ENCODE measurements around the gene PFKFB3. TPM values are rescaled to one million over a fixed set of nuclear protein-coding genes. Genes with fewer than 3 reads are reported as not detected.

The PFKFB3 gene
- total RNA-seq, 2 experiments from 2014 or later, result 133 to 183 TPM

DNA sequence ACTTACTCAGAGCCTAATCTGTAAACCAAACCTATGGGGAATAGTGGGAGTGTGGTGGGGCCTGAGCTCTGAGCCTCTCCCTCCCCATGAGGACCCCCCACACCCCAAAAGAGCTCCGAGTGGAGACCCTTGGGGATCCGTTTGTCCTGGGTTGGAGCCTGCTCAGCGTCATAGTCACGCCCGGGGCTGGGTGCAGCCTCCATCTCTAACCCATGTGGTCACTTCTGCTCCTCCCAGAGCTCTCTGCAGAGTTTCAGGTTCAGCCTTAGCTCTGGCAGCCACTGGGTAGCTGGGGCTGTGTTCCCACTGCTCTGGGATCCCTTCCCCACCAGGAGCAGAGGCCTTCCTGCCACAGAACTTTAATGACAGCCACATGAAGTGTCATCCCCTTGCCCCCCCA is 25.9 kb downstream of the PFKFB3 start:
- H3K4me3 Mint-ChIP-seq, result no peak overlapping the region
- no peak overlapping the region for H3K27ac Mint-ChIP-seq
- ATAC-seq, result no peak
- H3K4me1 Mint-ChIP-seq, result no peaks in the 10 kb centered on the region
- intact Hi-C loops (cut with DNase I, micrococcal nuclease), result no loop called here
- CTCF ChIA-PET, result interaction anchor here (1.2 kb wide), 1 partner anchor 173 kb away, joined by 3 read pairs; no protein-coding TSS in a partner anchor
- POLR2A ChIA-PET, result no interaction called here
- no peaks in the 10 kb centered on the region for H3K9me3 Mint-ChIP-seq (ENCODE audit: low read depth)
- H3K36me3 Mint-ChIP-seq (ENCODE audit: low read depth), result peaks cover 77% of the 10 kb centered on the region
- H3K27me3 Mint-ChIP-seq, result no peaks in the 10 kb centered on the region
- DNase-seq, result no peak

DNA sequence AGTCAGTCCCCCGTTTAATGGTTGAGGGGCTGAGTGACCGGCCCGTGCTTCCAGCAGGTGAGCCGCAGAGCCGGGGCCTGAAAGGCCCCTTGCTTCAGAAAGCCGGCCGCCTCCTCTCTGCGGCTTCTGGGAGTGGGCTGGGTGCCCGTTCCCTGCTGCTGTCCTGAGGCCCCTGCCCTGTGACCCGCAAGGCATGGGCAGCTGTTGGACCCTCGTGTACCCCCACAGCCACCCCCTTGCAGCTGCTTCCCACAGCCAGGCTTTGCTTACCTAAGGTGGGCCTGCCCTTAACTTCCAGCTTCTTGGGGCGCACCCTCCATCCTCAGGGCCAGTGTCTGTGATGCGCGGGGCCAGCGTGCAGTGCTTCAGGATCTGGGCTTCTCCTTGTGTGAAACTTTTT is 26.6 kb downstream of the PFKFB3 start:
- POLR2A ChIA-PET, result no interaction called here
- no peak overlapping the region for H3K27ac Mint-ChIP-seq
- intact Hi-C loops (cut with DNase I, micrococcal nuclease), result no loop called here

DNA sequence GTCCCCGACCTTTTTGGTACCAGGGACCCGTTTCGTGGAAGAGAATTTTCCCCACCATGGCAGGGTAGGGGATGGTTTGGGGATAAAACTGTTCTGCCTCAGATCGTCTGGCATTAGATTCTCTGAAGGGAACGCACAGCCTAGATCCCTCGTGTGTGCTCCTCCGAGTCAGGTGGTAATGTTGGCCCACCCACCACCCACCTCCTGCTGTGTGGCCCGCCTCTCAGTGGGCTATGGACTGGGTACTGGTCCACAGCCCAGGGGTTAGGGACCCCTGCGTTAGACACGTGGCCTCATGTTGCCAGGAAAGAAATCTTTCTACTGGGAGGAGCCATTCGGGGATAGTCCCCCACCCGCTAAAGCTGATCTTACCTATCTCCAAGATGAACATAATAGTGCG is 27.0 kb downstream of the PFKFB3 start:
- intact Hi-C loops (cut with DNase I, micrococcal nuclease), result loop anchor here (10.0 kb wide), 1 partner anchor 175 kb away; no protein-coding TSS in a partner anchor
- Mint-ChIP-seq H3K27me3 (no peaks in the 10 kb centered on the region), H3K4me1 (no peaks in the 10 kb centered on the region), H3K27ac (no peak overlapping the region), H3K9me3 (ENCODE audit: low read depth) (no peaks in the 10 kb centered on the region), H3K36me3 (ENCODE audit: low read depth) (peaks cover 77% of the 10 kb centered on the region), H3K4me3 (no peak overlapping the region)
- DNase-seq, result no peak
- ChIA-PET CTCF (no interaction called here), POLR2A (no interaction called here)
- no peak for ATAC-seq

More for the DNA sequence above, 26.6 kb downstream of the PFKFB3 start:
- CTCF ChIA-PET, result interaction anchor here (1.2 kb wide), 1 partner anchor 172 kb away, joined by 3 read pairs; no protein-coding TSS in a partner anchor
- ATAC-seq (no peak), DNase-seq (no peak)
- Mint-ChIP-seq H3K36me3 (ENCODE audit: low read depth) (peaks cover 77% of the 10 kb centered on the region), H3K4me1 (no peaks in the 10 kb centered on the region), H3K4me3 (no peak overlapping the region), H3K9me3 (ENCODE audit: low read depth) (no peaks in the 10 kb centered on the region), H3K27me3 (no peaks in the 10 kb centered on the region)

DNA sequence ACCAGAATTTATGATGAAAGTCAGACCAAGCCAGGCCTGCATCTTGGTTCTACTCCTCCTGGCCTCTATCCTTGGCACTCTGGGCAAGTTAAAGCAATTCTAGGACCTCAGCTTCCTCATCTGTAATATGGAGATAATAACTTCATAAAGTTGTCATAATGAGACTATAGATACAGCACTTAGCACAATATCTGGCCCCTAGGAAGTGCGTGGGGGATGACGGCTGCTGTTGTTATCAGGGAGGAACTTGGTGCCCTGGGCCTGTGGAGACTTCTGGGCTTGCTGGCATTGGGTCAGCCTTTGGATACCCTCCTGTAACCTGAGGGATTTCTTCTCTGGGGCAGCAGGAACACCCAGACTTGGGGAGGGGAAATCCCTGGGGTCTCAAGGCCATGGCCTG is 27.6 kb downstream of the PFKFB3 start:
- CTCF ChIA-PET, result no interaction called here
- H3K36me3 Mint-ChIP-seq (ENCODE audit: low read depth), result peaks cover 80% of the 10 kb centered on the region
- no peaks in the 10 kb centered on the region for H3K9me3 Mint-ChIP-seq (ENCODE audit: low read depth)
- H3K4me3 Mint-ChIP-seq, result no peak overlapping the region
- H3K27me3 Mint-ChIP-seq, result no peaks in the 10 kb centered on the region
- ATAC-seq (no peak), DNase-seq (no peak)
- POLR2A ChIA-PET, result no interaction called here
- H3K27ac Mint-ChIP-seq, result no peak overlapping the region
- H3K4me1 Mint-ChIP-seq, result peaks cover 1% of the 10 kb centered on the region
- intact Hi-C loops (cut with DNase I, micrococcal nuclease), result loop anchor here (10.0 kb wide), 1 partner anchor 174 kb away; no protein-coding TSS in a partner anchor

DNA sequence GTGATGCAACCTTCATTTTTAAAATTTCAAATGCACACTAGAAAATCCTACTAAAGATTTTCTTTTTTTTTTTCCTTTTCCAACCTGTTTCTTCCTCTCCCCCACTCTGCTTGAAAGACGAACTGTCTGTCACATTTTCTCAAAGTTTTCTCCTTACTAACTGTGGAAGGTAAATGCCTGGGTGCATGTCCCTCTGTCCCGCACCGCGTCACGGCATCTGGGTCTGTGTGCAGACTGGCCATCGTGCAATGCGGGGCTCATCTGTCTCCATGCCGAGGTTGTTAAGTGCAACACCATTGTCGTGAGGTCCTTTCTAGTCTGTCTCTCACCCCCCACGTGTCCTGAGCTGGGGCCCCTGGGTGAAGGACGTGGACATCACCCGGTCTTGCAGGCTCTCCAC is 28.4 kb downstream of the PFKFB3 start:
- Mint-ChIP-seq H3K4me3 (no peak overlapping the region), H3K27ac (peak overlapping the region; percentile 58), H3K4me1 (peaks cover 3% of the 10 kb centered on the region), H3K36me3 (ENCODE audit: low read depth) (peaks cover 80% of the 10 kb centered on the region), H3K9me3 (ENCODE audit: low read depth) (no peaks in the 10 kb centered on the region), H3K27me3 (no peaks in the 10 kb centered on the region)
- POLR2A ChIA-PET, result no interaction called here
- DNase-seq (no peak), ATAC-seq (no peak)
- CTCF ChIA-PET, result no interaction called here
- intact Hi-C loops (cut with DNase I, micrococcal nuclease), result loop anchor here (10.0 kb wide), 1 partner anchor 174 kb away; no protein-coding TSS in a partner anchor

DNA sequence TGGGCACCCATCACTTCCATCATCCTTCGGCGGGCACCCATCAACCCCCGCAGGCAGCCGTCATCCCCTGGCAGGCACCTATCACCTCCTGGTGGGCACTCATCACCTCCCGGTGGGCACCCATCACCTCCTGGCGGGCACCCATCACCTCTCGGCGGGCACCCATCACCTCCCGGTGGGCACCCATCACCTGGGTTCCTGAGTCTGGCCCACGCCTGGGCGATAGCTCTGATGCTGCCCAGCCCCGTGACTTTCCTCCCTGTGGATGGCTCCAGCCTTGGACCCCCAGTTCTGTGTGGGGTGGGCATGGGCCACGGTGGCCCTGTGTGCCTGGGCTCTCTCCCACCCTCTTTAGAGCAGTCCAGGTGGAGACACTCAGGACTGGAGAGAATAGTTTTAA is 29.0 kb downstream of the PFKFB3 start:
- H3K9me3 Mint-ChIP-seq (ENCODE audit: low read depth), result no peaks in the 10 kb centered on the region
- intact Hi-C loops (cut with DNase I, micrococcal nuclease), result loop anchor here (10.0 kb wide), 1 partner anchor 173 kb away; no protein-coding TSS in a partner anchor
- H3K4me1 Mint-ChIP-seq, result peaks cover 3% of the 10 kb centered on the region
- peaks cover 80% of the 10 kb centered on the region for H3K36me3 Mint-ChIP-seq (ENCODE audit: low read depth)
- no peak overlapping the region for H3K4me3 Mint-ChIP-seq
- ChIA-PET CTCF (no interaction called here), POLR2A (no interaction called here)
- H3K27ac Mint-ChIP-seq, result peak overlapping the region; percentile 51
- DNase-seq (no peak), ATAC-seq (no peak)
- no peaks in the 10 kb centered on the region for H3K27me3 Mint-ChIP-seq

DNA sequence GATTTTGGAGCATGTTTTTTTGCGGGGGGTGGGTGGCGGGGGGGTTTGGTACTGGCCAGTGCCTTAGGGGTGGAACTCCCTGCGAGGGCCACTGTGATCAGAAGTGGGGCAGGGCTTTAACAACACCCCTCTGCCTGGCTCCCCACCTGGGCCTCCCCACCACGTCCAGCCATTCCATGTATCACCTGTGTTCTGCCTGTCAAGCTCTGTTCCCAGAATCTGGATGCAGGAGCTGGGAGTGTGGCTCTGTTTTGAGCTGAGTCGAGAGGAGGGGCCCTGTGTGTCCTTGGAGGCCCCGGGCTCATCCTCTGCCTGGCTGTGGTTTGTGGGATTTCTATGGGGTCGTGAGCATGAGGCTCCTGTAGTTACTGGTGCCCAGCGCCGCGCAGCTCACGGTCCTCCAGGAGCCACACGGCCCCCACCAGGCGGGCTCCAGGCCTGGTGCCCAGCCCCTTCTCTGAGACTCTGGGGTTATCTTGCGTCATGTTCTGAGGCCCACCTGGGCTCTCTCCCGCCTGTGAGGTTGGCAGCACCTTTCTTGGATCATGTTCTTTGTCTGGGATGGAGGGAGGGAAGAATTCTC is 29.6 kb downstream of the PFKFB3 start:
- ATAC-seq, result no peak
- Mint-ChIP-seq H3K27ac (no peak overlapping the region), H3K4me3 (no peak overlapping the region), H3K27me3 (no peaks in the 10 kb centered on the region), H3K4me1 (peaks cover 5% of the 10 kb centered on the region), H3K36me3 (ENCODE audit: low read depth) (peaks cover 80% of the 10 kb centered on the region), H3K9me3 (ENCODE audit: low read depth) (no peaks in the 10 kb centered on the region)
- ChIA-PET POLR2A (no interaction called here), CTCF (no interaction called here)
- intact Hi-C loops (cut with DNase I, micrococcal nuclease), result loop anchor here (10.0 kb wide), 1 partner anchor 172 kb away; no protein-coding TSS in a partner anchor
- no peak for DNase-seq

DNA sequence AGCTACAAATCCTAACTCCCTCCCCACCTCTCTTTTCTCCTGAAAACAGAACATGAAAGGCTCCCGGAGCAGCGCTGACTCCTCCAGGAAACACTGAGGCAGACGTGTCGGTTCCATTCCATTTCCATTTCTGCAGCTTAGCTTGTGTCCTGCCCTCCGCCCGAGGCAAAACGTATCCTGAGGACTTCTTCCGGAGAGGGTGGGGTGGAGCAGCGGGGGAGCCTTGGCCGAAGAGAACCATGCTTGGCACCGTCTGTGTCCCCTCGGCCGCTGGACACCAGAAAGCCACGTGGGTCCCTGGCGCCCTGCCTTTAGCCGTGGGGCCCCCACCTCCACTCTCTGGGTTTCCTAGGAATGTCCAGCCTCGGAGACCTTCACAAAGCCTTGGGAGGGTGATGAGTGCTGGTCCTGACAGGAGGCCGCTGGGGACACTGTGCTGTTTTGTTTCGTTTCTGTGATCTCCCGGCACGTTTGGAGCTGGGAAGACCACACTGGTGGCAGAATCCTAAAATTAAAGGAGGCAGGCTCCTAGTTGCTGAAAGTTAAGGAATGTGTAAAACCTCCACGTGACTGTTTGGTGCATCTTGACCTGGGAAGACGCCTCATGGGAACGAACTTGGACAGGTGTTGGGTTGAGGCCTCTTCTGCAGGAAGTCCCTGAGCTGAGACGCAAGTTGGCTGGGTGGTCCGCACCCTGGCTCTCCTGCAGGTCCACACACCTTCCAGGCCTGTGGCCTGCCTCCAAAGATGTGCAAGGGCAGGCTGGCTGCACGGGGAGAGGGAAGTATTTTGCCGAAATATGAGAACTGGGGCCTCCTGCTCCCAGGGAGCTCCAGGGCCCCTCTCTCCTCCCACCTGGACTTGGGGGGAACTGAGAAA is 30.4 kb downstream of the PFKFB3 start:
- Mint-ChIP-seq H3K27me3 (no peaks in the 10 kb centered on the region), H3K36me3 (ENCODE audit: low read depth) (peaks cover 78% of the 10 kb centered on the region), H3K4me3 (no peak overlapping the region), H3K27ac (no peak overlapping the region), H3K9me3 (ENCODE audit: low read depth) (no peaks in the 10 kb centered on the region), H3K4me1 (peaks cover 8% of the 10 kb centered on the region)
- ChIA-PET POLR2A (no interaction called here), CTCF (interaction anchor here (3.3 kb wide), 1 partner anchor 169 kb away, joined by 15 read pairs; no protein-coding TSS in a partner anchor)
- DNase-seq, result no peak
- intact Hi-C loops (cut with DNase I, micrococcal nuclease), result loop anchor here (10.0 kb wide), 1 partner anchor 172 kb away; no protein-coding TSS in a partner anchor
- ATAC-seq, result no peak

DNA sequence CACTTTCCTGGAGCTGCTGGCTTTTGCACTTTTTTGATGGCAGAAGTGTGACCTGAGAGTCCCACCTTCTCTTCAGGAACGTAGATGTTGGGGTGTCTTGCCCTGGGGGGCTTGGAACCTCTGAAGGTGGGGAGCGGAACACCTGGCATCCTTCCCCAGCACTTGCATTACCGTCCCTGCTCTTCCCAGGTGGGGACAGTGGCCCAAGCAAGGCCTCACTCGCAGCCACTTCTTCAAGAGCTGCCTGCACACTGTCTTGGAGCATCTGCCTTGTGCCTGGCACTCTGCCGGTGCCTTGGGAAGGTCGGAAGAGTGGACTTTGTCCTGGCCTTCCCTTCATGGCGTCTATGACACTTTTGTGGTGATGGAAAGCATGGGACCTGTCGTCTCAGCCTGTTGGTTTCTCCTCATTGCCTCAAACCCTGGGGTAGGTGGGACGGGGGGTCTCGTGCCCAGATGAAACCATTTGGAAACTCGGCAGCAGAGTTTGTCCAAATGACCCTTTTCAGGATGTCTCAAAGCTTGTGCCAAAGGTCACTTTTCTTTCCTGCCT is 31.1 kb downstream of the PFKFB3 start:
- DNase-seq (no peak), ATAC-seq (no peak)
- H3K4me1 Mint-ChIP-seq, result peaks cover 11% of the 10 kb centered on the region
- H3K27me3 Mint-ChIP-seq, result no peaks in the 10 kb centered on the region
- H3K27ac Mint-ChIP-seq, result no peak overlapping the region
- CTCF ChIA-PET, result interaction anchor here (3.3 kb wide), 1 partner anchor 169 kb away, joined by 15 read pairs; no protein-coding TSS in a partner anchor
- H3K4me3 Mint-ChIP-seq, result no peak overlapping the region
- H3K9me3 Mint-ChIP-seq (ENCODE audit: low read depth), result peaks cover 2% of the 10 kb centered on the region
- POLR2A ChIA-PET, result no interaction called here
- H3K36me3 Mint-ChIP-seq (ENCODE audit: low read depth), result peaks cover 75% of the 10 kb centered on the region
- intact Hi-C loops (cut with DNase I, micrococcal nuclease), result loop anchor here (10.0 kb wide), 1 partner anchor 171 kb away; no protein-coding TSS in a partner anchor

DNA sequence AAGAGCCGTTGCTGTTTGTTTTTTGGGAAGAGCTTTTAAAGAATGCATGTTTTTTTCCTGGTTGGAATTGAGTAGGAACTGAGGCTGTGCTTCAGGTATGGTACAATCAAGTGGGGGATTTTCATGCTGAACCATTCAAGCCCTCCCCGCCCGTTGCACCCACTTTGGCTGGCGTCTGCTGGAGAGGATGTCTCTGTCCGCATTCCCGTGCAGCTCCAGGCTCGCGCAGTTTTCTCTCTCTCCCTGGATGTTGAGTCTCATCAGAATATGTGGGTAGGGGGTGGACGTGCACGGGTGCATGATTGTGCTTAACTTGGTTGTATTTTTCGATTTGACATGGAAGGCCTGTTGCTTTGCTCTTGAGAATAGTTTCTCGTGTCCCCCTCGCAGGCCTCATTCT is 31.6 kb downstream of the PFKFB3 start:
- Mint-ChIP-seq H3K9me3 (ENCODE audit: low read depth) (peaks cover 4% of the 10 kb centered on the region), H3K27me3 (no peaks in the 10 kb centered on the region), H3K27ac (peak overlapping the region; percentile 37), H3K4me3 (no peak overlapping the region), H3K4me1 (peaks cover 16% of the 10 kb centered on the region), H3K36me3 (ENCODE audit: low read depth) (peaks cover 79% of the 10 kb centered on the region)
- CTCF ChIA-PET, result interaction anchor here (3.3 kb wide), 1 partner anchor 168 kb away, joined by 15 read pairs; no protein-coding TSS in a partner anchor
- POLR2A ChIA-PET, result no interaction called here
- intact Hi-C loops (cut with DNase I, micrococcal nuclease), result loop anchor here (10.0 kb wide), 1 partner anchor 170 kb away; no protein-coding TSS in a partner anchor
- DNase-seq (no peak), ATAC-seq (no peak)
